ENCODE results near the gene PSMA3.

DNA sequence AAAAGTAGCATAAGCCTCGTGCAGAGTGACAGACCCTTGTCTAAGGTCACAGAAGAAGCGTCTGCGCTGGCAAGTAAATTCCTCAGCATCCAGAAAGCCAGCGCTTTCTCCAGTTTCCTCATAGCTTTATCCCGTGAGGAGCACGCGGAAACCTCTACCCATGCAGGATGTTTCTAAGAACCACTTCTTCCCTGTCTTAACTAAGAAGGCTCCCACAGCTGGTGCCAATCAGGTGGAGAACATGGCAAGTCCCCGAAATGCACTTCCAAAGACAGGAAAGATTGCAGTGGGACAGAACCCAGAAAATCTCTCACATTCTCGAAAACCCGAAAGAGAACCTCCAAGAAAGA lies 52.7 kb downstream of the PSMA3 start:
- TF ChIP-seq, protein P1, sequence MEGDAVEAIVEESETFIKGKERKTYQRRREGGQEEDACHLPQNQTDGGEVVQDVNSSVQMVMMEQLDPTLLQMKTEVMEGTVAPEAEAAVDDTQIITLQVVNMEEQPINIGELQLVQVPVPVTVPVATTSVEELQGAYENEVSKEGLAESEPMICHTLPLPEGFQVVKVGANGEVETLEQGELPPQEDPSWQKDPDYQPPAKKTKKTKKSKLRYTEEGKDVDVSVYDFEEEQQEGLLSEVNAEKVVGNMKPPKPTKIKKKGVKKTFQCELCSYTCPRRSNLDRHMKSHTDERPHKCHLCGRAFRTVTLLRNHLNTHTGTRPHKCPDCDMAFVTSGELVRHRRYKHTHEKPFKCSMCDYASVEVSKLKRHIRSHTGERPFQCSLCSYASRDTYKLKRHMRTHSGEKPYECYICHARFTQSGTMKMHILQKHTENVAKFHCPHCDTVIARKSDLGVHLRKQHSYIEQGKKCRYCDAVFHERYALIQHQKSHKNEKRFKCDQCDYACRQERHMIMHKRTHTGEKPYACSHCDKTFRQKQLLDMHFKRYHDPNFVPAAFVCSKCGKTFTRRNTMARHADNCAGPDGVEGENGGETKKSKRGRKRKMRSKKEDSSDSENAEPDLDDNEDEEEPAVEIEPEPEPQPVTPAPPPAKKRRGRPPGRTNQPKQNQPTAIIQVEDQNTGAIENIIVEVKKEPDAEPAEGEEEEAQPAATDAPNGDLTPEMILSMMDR (IDR thresholded peaks at IDR 0.05) = no peak
- TF ChIP-seq POLR2A (IDR thresholded peaks at IDR 0.05) = no peak

Measured in uterus (tissue), 2 donors.